Activated CD8-positive, alpha-beta memory T cell treated with anti-CD3 and anti-CD28 coated beads, Interleukin-2, amount 50 U/mL, for 24 hours (primary cell): ENCODE data around the gene BUB1B.
"Not testable (repeated sequence)": the region's sequence is repeated elsewhere in the genome, so short reads cannot be mapped to it uniquely, and the experiment has no call there.

Experiments used
- DNase-seq: peaks from one replicate; pipeline ENCODE4 v3.0.0-alpha.2; 2020; ENCODE audit errors: extremely low read depth

Gene BUB1B

GRCh38 chr15:40137303-40138200, 23.3 kb upstream of the BUB1B start:
- DNase-seq: no peak

GRCh38 chr15:40138201-40138570, 22.7 kb upstream of the BUB1B start:
- DNase-seq: not testable (repeated sequence)

GRCh38 chr15:40142428-40142827, 18.4 kb upstream of the BUB1B start:
- no peak for DNase-seq

GRCh38 chr15:40146037-40146436, 14.8 kb upstream of the BUB1B start:
- no peak for DNase-seq

GRCh38 chr15:40149339-40149738, 11.5 kb upstream of the BUB1B start:
- DNase-seq: no peak

GRCh38 chr15:40150163-40150925, 10.5 kb upstream of the BUB1B start:
- no peak for DNase-seq

- DNase-seq: no peak
Observed at GRCh38 chr15:40151499-40151898, 9.4 kb upstream of the BUB1B start.

- no peak for DNase-seq
Observed at GRCh38 chr15:40151991-40152390, 8.9 kb upstream of the BUB1B start.

GRCh38 chr15:40154821-40155220, 6.0 kb upstream of the BUB1B start:
- not testable (repeated sequence) for DNase-seq

GRCh38 chr15:40155270-40155910, 5.5 kb upstream of the BUB1B start:
- no peak for DNase-seq

- no peak for DNase-seq
Observed at GRCh38 chr15:40157778-40158447, 3.0 kb upstream of the BUB1B start.

GRCh38 chr15:40160021-40160420, 848 bp upstream of the BUB1B start:
- no peak for DNase-seq

- DNase-seq: no peak
Observed at GRCh38 chr15:40161693-40162391, 973 bp downstream of the BUB1B start.

- no peak for DNase-seq
Observed at GRCh38 chr15:40162552-40162951, 1.7 kb downstream of the BUB1B start.

- no peak for DNase-seq
Observed at GRCh38 chr15:40163657-40164416, 3.0 kb downstream of the BUB1B start.

GRCh38 chr15:40167374-40167773, 6.5 kb downstream of the BUB1B start:
- DNase-seq: not testable (repeated sequence)

- DNase-seq: no peak
Observed at GRCh38 chr15:40175160-40175559, 14.3 kb downstream of the BUB1B start.

GRCh38 chr15:40182358-40183029, 21.6 kb downstream of the BUB1B start:
- no peak for DNase-seq

GRCh38 chr15:40183636-40184463, 23.0 kb downstream of the BUB1B start:
- DNase-seq: no peak
